ENCODE results near the gene ELMOD1.

Gene ELMOD1

DNA sequence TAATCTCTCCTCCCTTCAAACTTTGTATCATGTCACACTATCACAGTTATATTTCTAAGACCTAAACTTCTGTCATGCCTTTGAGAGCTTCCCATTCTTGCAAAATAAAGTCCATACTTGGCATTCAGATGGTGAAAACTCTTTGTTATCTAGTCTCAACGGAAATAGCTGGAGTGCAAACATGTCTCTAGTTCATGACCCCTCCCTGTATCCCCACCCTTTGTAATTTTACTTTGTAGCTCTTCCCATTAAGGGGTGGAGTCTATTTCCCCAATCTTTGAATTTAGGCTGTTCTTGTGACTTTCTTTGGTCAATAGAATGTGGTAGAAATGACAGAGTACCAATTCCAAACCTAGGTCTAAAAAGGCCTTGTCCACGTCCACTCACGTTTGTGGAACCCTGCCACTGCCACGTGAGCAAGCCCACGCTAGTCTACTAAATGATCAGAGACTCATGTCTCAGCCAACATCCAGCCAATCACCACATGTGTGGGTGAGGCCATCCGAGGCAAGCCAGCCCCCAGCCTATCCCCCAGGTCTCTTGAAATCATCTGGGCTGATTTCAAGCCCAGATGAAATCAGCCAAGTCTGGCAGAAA lies 97.5 kb downstream of the ELMOD1 start:
- no peak for DNase-seq (ENCODE audit: low spot score)

DNA sequence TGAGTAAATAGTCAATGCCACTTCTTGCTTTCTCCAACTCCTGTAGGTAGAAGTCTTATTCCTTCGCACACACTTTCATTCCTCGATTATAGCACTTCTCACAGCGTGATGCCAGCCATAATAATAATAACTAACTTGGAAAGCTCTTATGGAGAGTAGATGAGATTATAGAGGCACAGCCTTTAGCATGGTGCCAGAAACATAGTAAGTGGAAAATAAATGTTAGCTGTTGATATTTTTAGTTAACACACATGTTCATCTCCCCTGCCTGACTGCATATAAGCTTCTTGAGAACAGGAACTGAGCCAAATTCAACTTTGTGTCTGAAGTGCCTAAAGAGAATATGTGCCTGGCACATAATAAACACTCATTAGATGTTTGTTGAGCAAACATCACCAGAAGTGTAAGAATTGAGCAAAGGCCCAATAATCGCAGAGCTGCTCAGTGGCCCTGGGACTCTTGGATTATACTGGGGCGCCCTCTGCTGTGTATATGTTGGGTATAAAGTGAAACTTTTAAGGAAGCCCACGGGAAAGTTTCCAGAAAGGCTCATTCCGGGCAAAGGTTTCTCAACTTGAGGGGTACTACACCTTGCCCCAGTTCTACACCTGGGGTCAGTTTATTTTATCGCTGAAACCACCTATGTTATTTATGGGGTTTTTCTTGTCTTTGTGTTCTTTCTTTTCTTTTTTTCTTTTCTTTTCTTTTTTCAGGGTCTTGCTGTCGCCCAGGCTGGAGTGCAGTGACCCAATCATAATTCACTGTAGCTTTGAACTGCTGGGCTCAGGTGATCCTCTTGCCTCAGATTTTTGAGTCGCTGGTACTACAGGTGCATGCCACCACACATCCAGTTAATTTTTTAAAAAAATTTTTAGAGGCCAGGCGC lies 98.6 kb downstream of the ELMOD1 start:
- peak; percentile 60 for DNase-seq (ENCODE audit: low spot score)

DNA sequence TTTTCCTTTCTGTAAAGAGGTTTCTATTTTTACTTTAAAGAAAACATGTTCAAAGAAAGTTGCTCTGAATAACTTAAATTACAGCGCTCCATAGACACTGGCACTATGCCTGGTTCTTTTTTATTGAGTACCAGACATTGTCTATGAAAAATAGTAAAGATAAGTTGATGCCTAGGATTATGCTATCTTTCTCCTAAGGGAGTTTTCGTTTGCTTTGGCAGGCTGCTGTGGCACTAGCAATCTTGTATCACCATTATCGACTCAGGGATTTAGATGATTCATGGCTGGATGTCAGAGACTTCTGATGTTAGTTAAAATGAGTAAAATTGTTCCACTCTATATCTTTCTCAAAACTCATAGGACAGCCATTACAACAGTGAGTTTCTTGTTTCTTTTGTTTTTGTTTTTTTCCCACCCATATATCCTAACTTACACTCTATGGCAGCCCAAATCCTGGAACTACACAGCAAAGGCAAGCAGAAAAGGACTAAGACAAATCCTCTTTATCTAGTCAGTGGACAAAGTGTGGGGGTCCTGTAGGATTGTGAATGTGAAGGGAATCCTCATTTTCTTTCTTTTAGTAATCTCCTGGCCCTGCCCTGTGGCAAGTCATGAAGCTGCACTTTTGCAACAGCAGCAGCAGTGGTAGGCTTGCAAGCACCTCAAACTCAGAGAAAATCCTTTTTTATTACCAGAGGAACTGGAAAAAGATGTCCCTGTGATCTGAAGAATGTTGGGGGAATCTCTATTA lies 100.2 kb downstream of the ELMOD1 start:
- no peak for DNase-seq (ENCODE audit: low spot score)

DNA sequence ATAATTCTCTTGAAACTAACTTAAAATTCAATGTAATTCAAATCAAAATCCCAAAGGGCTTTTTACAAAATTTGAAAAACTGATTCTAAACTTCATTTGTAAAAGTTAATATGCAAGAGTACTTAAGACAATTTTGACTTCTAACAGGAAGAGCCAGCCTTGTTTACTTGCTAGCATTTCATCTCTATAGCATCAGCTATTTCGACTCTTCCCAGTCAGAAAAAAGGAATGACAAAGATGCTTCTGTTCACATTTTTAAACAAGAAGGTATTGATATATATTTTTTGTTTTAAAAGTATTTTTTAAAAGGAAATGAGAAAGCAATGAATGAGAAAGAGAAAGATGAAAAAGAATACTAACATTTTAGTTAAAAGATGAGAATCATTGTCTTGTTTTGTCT lies 104.5 kb downstream of the ELMOD1 start:
- DNase-seq (ENCODE audit: low spot score) = no peak

DNA sequence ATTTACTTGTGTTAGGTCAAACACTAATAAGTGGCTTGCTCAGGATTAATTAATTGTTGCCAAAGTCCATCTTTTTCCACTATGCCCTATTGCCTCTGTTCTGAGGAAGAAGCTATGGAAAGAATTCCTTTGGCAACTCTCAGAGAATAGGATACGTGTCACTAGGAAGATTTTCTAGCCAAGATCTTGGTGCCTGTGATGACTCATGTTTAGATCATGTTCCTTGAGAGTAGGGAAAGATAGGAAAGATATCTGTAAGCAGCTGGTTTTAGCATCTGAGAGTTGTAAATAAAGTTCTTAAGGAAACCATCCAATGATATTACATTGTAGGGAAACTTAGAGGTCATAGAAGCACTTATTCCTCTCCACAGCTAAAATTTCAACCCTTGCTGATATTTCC lies 105.2 kb downstream of the ELMOD1 start:
- DNase-seq (ENCODE audit: low spot score) = no peak

DNA sequence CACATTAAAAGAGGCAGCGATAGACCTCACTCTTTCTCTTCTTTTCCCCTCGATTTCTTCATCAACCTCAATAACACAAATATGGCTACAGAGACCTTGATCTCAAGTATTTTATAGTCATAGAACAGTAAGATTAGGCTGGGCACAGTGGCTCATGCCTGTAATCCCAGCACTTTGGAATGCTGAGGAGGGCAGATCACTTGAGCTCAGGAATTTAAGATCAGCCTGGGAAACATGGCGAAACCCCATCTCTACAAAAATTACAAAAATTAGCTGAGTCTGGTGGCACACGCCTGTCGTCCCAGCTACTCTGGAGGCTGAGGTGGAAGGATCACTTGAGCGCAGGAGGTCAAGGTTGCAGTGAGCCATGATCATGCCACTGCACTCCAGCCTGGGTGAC lies 106.3 kb downstream of the ELMOD1 start:
- no peak for DNase-seq (ENCODE audit: low spot score)

DNA sequence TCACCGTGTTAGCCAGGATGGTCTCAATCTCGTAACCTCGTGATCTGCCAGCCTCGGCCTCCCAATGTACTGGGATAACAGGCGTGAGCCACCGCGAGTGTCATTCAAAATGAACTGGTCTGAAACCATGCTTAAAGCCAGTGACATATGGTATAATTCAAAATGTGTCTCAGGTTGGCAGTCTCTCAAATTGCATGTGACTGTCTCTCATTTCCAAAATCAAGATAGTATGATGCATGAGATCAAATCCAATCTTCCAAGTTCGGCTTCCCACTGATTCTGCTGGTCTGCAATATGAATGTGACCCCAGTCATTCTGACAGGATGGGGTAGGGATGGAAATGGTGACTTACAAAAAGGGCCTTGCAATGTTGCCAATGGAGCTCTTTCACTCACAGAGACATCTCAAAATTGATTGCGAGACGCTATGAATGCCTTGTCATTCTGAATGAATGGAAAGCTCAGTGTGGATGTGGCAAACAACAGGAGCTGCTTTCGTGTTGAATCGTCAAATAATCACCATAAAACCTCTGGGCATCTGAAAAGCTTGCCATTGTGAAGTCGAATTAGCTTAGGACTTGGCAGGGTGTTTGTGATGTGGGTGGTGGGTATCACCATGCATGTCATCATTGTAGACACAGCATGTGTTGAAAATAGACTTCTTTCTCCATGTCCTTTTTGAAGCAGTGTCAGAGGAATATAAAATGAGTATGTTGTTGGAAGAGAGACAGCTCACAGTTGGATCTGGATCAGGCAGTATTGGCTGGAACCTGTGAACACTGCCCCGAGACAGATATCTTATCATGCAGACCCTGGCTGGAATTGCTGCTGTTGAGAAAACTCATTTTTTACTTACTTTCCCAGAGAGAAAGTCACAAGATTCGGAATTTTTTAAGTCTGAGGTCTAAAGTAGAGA lies 108.7 kb downstream of the ELMOD1 start:
- DNase-seq (ENCODE audit: low spot score) = no peak

DNA sequence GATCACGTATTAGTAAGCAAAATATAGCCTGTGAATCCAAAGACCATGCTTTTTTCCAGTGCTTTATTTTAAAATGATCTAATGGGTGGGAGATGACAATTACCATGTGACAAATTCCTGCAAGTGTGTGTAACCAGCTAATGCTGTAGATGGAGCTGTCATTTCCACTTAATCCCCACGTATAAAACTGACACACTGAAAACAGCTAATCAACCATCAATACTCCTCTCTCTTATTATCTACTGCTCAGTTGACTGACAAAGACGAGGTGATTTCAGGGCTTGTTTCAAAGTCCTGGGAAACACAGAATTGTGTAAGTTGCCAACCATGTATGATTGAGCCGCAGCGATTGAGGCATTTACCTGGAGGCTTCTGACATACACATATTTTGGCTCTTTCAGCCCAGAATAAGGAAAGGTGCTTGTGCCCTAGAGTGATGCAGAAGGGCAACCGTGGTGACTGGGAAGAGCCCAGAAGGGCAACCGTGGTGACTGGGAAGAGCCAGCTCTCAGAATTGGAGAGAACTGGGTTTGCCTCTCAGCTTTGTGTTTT lies 111.2 kb downstream of the ELMOD1 start:
- no peak for DNase-seq (ENCODE audit: low spot score)

DNA sequence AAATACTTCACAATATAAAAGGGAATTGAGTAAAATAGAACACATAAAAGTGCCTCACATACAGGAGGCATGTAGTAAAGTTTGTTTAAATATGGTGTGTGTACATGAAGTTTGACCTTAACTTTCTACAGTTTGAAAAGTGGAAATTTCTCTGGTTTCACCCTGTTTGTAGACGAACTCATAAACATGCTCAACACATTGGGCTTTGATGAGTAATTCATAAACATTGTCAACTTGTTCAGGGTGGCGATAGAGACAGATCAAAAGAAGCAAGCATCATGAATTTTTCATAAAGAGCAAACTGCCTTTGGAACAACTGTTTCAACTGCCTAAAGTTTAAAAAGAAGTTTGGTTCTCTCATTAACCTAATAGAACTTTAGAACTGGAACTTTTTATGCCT lies 111.8 kb downstream of the ELMOD1 start:
- no peak for DNase-seq (ENCODE audit: low spot score)

DNA sequence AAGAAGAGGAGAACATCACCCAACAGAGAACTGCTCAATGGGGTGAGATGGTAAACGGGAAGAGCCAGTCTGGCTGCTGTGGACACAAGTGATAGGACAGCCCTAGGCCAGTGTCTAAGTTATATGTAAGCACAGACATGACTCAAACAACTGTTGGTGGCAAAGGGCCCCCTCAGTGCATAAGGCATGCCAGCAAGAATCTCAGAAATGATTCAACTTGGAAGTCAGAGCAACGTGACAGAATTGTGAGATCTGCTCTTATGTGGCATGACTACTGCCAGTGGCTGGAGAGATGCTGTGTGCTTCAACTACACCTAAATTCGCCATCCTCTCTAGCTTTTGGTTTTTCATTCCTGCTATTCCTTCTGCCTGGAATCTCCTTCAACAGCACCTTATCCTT lies 113.5 kb downstream of the ELMOD1 start:
- DNase-seq (ENCODE audit: low spot score) = no peak

DNA sequence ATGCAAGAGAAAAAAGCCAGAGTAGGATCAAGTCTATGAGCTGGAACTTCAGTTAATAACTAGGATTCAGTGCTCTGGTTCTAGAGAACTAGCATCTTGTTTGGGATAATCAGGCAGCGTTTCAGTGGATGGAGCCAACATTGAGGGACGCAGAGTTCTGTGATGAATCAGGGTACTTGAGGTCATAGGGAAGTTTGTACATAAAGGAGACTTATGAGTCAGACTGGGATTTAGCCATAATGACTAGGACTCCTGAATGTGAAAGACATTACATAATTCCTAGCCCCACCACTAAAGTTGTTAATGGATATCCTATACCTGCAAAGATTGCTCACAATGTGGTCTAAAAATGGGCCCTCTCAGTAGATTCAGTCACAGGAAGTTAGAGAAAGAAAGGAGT lies 114.1 kb downstream of the ELMOD1 start:
- DNase-seq (ENCODE audit: low spot score) = no peak

DNA sequence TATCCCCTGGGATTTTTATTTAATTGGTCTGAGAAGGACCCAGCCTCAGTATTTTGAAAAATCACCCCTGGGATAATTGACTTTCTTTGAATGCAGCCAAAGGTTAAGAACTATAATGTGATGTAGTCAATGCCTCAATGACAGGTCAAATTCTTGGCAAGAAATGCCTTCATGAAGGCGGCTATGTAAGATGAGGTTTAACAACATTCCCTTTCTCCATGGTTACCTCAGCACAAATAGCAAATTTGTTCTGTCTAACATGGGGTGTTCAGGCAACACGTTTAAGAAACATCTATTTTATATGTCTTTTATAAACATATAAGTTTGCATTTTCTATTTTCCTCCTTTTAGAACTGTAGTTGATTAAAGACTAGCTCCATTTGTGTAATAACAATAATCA lies 115.6 kb downstream of the ELMOD1 start:
- no peak for DNase-seq (ENCODE audit: low spot score)

DNA sequence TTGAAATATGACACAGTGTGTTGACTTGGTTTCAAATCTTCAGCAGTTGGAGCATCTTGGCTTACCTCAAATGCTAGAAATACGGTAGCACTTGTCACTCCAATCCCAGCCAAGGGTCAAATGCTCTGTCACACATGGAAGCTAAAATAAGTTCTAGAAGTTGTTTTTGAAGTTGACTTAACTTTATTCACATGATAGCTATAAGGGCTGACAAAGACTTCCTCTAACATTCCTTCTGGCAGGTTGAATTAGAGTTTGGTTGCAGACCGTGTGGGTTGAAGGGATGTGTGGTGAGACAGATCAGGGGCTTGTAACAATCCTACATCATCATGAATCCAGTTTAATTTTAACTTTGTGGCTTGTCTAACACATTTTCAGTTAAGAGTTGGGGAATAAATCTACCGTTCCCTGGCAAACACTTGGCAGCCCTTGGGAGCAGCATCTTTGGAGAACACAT lies 116.3 kb downstream of the ELMOD1 start:
- no peak for DNase-seq (ENCODE audit: low spot score)

DNA sequence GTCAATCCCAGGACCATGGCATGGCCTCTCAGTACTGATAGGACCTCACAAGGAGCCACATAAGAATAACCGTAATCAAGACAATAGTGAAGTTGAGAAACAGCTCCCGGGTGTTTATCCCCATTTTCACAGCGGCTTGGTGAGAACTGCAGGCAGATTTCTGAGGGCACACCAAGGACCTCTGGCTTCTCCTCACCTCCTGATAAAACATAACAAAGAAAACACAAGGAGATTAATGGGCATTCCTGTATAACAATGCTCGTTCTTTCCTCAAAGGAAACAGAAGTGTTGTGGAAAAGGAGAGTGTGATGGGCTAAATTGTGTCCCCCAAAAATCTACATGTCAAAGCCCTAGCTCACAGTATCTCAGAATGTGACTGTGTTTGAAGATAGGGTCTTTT lies 116.9 kb downstream of the ELMOD1 start:
- no peak for DNase-seq (ENCODE audit: low spot score)

DNA sequence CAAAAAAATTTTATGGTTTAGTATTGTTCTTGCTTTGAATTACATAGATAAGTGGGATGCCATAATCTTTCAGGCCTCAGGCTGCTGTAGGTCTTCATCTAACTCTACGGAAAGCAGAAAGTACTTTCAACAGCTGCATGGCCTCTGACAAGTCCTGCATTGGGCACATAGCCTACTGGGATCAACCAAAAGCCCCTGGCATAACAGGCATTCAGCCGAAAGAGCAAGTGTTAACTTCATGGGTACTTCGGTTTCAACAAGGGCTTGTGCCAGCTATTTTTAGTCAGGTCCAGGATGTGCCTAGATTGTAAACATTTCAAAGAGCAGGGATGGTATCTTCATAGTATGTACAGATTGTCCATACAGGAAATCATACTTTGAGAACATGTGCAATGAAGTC lies 117.8 kb downstream of the ELMOD1 start:
- no peak for DNase-seq (ENCODE audit: low spot score)

DNA sequence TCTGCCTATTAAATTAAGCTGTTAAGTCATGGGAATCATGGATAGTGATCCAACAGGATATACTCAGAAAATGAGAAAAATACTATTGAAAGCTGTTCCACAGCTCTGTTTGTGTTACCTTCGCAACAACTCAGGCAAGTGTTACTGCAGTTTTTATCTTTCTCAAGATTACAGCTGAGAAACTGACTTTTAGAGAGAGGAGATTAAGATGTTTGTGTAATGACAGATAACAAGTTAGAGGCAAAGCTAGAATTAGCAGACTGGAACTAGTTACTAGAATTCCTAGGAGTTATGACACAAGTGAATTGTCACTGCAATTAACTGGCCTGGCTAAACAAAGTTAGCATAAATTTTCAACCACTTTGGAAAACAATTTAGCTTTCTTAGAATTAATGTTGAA lies 119.4 kb downstream of the ELMOD1 start:
- no peak for DNase-seq (ENCODE audit: low spot score)

DNA sequence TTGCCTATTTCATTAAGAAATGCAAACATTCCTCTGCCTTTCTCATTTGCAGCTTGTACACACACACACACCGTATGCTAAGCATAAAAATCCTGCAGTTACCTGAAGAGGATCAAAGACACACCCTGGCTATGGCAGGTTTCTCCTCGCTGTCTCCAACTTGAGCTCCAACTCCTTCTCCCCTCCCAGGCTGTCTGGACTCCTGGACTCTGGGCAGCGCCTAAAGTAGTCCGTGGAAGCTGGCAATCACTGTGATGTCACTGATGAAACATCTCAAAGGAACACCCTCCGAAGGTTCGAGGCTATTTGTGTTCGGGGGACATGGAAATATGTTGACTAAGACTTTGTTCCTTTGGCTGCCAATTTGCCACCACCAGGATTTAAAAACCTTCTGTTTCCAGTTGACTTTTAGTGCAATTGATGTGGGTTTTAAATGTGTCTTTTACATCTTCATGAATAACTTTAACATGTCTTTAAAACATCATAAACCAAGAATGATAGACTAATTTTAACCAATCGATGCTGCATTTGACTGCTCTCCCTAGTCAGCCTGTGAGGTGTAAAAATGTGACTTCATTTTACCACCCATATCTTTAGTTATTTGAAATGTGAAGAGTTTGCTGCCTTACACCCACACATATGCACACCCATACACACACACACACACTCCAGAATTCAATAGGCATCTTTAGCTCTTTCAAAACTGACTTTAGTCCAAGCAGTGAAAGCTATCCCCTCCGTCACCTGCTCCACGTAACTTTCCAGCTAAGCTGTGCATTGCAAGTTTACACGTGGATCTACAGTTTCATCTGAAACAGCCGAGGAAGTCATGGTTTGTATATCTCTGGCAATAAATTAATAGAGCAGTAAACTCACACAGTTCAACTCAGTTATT lies 121.2 kb downstream of the ELMOD1 start, which contains the start of gene SLN:
Gene SLN, minus strand, starts transcription at position 196 of the 895 bp plus-strand sequence.
- DNase-seq (ENCODE audit: low spot score) = no peak

DNA sequence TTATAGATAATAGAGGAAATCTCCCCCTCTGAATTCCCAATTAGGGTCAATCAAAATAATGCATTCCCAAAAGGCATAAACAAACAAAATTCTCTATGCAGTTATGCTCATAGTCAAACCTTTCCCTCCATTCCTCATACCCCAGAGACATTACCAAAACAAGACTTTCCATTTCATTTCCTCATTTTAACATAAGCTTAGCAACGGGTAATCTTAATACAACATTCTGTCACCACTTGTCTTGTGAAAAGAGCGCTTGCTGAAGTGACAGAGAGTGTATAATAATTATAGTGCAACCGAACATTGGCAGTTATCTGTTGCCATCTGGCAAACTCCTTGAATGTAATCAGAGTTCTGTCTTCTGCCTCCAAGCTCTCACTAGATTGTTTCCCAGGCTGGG lies 122.1 kb downstream of the ELMOD1 start:
- DNase-seq (ENCODE audit: low spot score) = no peak
